NCI-H748 (cell line): ENCODE measurements around the gene PPIL4.
"Not testable (repeated sequence)": the region's sequence is repeated elsewhere in the genome, so short reads cannot be mapped to it uniquely, and the experiment has no call there.

ENCODE experiments used
- DNase-seq: peaks from one replicate; lab custom pipeline; 2025; ENCODE audit not compliant: unreplicated experiment; lab: John Stamatoyannopoulos, UW

Gene PPIL4

GRCh38 chr6:149534742-149535141, 11.1 kb downstream of the PPIL4 start:
- DNase-seq = no peak

- DNase-seq = no peak
These were observed 16.2 kb downstream of the PPIL4 start for GRCh38 chr6:149529650-149530049.

DNA sequence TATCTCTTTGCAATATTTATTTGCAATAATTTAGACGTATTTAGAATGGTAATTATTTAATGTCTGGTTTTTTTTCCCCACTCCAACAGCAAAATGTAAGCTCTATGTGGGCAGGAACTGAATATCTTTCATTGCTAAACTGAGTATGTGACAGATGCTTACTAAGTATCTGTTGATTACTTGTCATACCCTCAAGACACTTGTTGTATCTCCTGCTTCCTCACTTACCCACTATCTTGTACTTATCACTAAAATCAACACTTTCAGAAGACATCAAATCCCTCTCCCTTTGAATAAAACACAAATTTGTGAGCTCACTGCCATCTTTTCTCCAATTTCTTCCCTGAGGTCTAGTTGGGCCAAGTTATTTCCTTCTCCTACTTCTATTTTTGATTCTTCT, 30.3 kb downstream of the PPIL4 start:
- DNase-seq = no peak

GRCh38 chr6:149513915-149514314, 31.9 kb downstream of the PPIL4 start:
- no peak for DNase-seq

- no peak for DNase-seq
These were observed 34.9 kb downstream of the PPIL4 start for GRCh38 chr6:149510793-149511512.

DNA sequence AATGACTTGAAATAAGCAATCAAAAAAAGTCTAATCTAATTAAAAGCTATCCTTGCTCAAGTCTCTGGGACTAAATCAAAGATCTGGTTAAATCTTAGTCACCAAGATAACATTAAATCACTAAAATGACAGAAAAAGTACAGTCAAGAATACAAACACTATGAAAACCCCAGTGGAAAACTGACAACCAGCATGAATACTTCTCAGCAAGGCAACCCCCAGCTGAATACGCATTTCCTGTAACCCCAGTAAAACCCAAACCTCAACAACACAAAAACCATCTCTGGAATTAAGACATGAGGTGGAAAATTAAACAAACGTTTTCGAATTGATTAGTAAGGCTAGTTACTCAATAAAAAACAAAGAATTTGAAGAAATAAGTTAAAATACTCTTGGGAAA, 37.4 kb downstream of the PPIL4 start:
- no peak for DNase-seq

DNA sequence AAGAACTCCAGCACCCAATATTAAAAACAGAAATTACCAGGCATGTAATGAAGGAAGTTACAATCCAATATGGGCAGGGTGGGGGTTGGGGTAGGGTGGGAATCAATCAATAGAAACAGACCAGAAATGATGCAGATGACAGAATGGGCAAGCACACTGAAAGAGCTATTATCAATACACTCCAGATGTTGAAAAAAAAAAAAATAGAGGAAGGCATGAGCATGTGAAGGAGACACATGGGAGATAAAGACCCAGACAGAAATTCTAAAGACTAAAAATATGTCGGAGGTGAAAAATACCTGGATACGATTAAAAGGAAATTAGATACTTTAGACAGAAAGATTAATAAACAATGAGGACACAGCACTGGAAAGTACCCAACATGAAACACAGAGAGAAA, 42.0 kb downstream of the PPIL4 start:
- no peak for DNase-seq

GRCh38 chr6:149503276-149503675, 42.6 kb downstream of the PPIL4 start:
- DNase-seq = no peak

DNA sequence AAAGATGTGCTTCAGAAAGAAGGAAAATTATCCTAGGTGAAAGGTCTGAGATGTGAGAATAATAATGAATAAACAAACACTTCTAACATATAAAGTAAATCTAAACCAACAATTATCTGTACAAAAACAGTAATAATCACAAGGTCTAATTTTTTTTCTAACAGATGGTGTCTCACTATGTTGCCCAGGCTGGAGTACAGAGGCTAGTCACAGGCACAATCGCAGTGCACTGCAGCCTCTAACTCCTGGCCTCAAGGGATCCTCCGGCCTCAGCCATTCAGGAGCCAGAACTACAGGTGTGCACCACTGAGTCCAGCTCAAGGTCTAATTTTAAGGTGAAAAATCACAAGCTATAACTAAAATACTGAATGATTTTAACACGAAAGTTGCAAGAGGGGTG, 44.1 kb downstream of the PPIL4 start:
- no peak for DNase-seq

DNA sequence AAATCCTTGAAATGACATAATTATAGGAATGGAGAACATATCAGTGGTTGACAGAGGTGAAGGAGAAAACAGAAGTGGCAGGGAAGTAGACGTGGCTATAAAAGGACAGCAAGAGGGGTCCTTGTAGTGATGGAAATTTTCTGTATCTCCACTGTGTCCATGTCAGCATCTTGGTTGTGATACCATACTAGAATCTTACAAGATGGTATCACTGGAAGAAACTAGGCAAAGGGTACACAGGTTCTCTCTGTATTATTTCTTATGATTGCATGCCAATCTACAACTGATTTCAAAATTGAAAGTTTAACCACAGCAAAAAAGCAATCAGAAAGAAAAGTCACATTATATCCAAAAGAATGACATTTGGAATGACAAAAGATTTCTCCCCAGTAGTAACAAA, 44.6 kb downstream of the PPIL4 start:
- DNase-seq = no peak

DNA sequence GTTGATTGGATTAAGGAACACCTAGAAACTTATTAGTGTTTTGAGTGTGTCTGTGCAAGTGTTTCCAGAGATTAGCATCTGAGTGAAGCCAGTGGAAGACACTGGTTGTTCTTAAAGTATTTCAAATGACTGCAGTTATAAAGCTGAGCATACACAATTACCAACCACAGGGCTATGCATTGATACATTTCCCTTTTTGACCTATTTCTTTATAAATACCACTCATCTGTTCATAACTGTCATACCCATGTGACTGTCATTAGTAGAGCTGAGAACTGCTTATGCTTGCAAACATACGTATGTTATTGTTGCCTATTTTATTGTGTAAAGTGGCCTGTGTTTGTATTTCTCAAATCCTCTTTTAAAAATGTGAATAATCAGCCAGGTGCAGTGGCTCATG, 45.7 kb downstream of the PPIL4 start:
- DNase-seq = peak; percentile 6

- DNase-seq = no peak
These were observed 46.8 kb downstream of the PPIL4 start for GRCh38 chr6:149499066-149499465.

DNA sequence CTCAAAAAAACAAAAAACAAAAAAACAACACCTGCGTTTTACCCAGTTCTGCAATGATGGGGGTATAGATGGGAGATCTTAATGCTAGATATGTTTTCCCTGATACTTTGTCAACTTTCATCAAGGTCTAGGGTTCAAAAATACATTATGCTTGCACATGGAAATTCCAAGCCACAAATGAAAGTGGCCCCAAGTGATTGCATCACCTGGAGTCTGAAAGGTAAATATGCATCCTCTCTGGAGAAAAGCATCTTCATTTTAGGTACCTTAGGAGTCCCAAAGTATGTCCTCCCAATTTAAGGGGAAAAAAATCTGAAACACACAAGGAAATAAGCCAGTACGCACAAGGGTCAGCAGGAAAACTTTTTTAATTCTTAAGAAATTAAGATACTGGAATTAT, 48.5 kb downstream of the PPIL4 start:
- no peak for DNase-seq

- not testable (repeated sequence) for DNase-seq
These were observed 49.2 kb downstream of the PPIL4 start for GRCh38 chr6:149496597-149496996.

DNA sequence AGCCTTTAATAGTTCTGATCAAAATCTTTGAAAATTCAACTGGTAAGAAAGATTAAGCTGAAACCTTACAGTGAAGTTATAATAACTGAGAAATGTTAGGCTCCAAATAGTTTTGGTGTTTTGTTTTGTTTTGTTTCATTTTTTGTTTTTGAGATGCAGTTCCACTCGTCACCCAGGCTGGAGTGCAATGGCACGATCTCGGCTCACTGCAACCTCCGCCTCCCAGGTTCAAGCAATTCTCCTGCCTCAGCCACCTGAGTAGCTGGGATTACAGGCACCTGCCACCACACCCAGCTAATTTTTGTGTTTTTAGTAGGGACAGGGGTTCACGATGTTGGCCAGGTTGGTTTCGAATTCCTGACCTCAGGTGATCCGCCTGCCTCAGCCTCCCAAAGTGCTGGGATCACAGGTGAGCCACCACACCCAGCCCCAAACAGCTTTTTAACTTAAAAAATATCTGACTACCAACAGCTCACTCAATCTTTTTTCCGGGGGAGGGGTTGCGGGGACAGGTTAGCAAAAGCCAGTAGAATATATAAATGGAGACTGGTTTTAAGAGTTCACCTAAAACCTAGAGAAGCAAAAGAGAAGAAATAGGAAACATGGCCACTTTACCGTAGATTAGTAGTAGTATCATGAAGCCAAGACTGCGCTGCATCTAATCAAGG, 50.4 kb downstream of the PPIL4 start:
- not testable (repeated sequence) for DNase-seq

DNA sequence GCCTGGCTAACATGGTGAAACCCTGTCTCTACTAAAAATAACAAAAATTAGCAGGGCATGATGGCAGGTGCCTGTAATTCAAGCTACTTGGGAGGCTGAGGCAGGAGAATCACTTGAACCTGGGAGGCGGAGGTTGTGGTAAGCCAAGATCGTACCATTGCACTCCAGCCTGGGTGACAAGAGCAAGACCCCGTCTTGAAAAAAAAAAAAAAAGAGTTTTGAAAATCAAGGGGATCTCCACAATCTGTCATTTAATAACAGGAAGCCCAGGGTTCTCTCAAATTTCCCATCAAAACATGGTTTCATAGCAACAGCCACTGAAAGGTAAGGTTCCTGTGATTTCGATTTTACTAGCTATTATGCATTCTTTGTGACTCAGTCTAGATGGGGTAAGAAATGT, 51.0 kb downstream of the PPIL4 start:
- not testable (repeated sequence) for DNase-seq

DNA sequence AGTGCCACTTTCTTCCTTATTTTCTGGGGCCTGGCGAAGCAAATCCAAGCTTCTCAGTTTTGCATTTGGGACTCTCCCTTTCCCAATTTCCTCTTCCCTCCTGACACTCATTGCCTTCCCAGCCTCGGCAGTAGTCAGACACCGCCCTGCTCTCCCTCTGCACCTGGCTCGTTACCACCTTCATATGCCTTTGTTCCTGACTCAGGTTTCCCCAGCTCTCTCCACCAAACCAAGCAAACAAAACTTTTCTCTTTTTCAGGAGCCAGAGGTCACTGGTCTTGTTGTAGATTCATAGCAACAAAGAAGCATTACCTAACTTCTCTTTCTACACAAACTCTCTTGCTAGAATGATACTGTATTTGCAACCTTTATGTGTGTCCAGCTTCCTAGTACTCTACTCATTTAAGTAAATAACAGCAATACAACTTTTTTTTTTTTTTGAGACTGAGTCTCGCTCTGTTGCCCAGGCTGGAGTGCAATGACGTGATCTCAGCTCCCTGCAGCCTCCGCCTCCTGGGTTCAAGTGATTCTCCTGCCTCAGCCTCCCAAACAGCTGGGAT, 52.0 kb downstream of the PPIL4 start:
- DNase-seq = no peak

- DNase-seq = no peak
These were observed 53.0 kb downstream of the PPIL4 start for GRCh38 chr6:149492798-149493343.

DNA sequence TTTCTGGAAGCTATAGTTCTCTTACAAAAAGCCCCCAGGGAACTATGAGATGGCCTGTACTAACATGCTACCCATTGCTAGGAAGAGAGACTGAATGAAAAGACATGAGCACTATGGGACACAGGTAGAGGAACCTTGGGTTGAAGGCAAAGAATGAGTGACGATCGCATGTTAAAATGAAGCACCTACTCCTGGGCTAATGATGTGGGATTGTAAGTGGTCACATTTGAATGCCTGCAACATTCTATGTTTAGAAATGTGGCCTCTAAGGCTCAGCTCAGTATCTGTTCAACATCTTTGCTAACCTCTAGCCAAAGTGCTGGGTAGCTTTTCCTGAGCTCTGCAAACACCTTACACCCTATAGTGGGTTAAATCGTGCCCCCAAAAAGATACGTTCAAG, 55.9 kb downstream of the PPIL4 start:
- DNase-seq = no peak

DNA sequence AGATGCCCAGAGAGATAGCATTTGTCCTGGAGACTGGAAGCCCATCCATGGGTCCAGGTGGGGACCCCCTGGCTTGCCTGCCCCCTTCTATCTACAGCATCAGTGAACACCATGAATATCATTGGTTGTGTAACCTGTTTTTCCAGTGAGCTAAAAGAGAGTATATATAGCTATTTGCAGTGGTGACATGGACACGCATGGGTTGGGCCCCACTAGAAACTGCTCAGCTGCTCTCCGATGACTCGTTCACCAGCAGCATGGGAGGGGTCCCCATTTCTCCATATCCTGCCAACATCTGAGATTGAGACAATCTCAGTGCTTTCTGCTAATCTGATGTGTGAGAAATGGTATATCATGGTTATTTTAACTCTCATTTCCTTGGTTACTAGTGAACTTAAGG, 57.0 kb downstream of the PPIL4 start:
- no peak for DNase-seq

DNA sequence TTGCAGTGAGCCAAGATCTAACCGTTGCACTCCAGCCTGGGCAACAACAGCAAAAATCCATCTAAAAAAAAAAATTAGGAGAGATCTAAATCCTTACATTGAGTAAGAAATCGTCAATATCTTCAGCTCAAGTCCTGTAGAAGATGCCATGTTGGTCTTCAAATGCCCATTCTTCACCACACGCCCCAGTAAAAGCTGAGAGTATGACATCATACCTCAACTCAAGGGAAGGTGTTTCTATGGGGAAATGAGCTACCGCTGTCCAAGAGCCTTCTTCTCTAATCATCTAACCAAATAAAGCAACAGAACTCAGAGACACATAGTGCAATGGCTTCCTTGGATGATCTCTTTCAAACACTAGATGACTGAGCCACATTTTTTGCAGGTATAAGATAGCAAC, 58.5 kb downstream of the PPIL4 start:
- DNase-seq = no peak
